ENCODE data around the gene MVP.

DNA sequence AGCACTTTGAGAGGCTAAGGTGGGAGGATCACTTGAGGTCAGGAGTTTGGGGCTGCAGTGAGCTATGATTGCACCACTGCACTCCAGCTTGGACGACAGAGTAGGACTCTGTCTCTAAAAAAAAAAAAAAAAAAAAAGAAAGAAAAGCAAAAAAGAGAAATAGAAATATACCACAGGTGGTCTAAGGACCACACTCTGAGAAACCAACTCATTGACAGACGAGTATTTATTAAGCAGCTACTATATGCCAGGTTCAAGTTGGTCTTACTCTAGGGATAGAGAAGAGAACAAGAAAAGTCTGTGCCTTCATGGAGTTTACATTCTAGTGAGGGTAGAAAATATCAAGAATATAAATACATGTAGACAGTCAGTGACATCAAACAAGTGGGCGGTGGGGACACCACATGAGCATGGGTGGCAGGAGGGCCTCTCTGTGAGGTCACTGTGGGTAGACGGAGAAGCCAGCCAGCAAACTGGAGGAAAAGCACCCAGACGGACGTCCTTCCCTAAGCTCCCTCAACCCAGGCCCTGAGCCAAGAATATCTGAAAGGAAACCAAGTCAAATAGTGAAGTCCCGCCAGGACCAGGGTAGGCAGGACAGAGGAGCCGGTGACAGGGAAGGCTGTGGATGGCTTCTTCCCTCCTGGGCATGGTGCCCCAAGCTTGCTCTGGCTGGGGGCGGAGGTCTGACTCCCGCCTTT, 38.0 kb downstream of the MVP start:
- TF ChIP-seq, protein P1, sequence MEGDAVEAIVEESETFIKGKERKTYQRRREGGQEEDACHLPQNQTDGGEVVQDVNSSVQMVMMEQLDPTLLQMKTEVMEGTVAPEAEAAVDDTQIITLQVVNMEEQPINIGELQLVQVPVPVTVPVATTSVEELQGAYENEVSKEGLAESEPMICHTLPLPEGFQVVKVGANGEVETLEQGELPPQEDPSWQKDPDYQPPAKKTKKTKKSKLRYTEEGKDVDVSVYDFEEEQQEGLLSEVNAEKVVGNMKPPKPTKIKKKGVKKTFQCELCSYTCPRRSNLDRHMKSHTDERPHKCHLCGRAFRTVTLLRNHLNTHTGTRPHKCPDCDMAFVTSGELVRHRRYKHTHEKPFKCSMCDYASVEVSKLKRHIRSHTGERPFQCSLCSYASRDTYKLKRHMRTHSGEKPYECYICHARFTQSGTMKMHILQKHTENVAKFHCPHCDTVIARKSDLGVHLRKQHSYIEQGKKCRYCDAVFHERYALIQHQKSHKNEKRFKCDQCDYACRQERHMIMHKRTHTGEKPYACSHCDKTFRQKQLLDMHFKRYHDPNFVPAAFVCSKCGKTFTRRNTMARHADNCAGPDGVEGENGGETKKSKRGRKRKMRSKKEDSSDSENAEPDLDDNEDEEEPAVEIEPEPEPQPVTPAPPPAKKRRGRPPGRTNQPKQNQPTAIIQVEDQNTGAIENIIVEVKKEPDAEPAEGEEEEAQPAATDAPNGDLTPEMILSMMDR (IDR thresholded peaks at IDR 0.05): no peak
- no peak for TF ChIP-seq POLR2A (IDR thresholded peaks at IDR 0.05)
